Spleen (tissue), 7 donors: ENCODE data around the gene PILRA.

ENCODE experiments used
- POLR2A ChIP-seq, 3 donors: fragments of 450-650 bp; IDR thresholded peaks; one replicate each; pipeline ENCODE4 v1.5.1; 2017; ENCODE audit warnings: antibody characterized with exemption in 3 of 3, mild to moderate bottlenecking in 1 of 3
- POLR2AphosphoS5 ChIP-seq, 3 donors: sonication (generic); formaldehyde crosslinking; IDR thresholded peaks; one replicate each; pipeline ENCODE4 v1.5.1; 2017; ENCODE audit warnings: antibody characterized with exemption in 3 of 3
- TF ChIP-seq, protein P1 (sequence below), 11 experiments: fragments of 200-600 bp in 7 of 11; fragments of 450-650 bp in 4 of 11; sonication (generic) in 4 of 11; IDR thresholded peaks in 8 of 11; conservative IDR thresholded peaks in 3 of 11; 1 replicate in 7 of 11; 2 replicates in 4 of 11; pipeline versions ENCODE4 v1.4.0 to v1.8.0; 2016 to 2021; ENCODE audit warnings: antibody characterized with exemption in 11 of 11, inconsistent platforms in 4 of 11, mild to moderate bottlenecking in 1 of 11
- donor health status: DM: no; HTN: no; CAD: no; lungs with moderate emphysema.
- donor health status: DM: no; HTN: no; CAD: no.
- donor health status: DM: no; HTN: no; CAD: no.

DNA sequence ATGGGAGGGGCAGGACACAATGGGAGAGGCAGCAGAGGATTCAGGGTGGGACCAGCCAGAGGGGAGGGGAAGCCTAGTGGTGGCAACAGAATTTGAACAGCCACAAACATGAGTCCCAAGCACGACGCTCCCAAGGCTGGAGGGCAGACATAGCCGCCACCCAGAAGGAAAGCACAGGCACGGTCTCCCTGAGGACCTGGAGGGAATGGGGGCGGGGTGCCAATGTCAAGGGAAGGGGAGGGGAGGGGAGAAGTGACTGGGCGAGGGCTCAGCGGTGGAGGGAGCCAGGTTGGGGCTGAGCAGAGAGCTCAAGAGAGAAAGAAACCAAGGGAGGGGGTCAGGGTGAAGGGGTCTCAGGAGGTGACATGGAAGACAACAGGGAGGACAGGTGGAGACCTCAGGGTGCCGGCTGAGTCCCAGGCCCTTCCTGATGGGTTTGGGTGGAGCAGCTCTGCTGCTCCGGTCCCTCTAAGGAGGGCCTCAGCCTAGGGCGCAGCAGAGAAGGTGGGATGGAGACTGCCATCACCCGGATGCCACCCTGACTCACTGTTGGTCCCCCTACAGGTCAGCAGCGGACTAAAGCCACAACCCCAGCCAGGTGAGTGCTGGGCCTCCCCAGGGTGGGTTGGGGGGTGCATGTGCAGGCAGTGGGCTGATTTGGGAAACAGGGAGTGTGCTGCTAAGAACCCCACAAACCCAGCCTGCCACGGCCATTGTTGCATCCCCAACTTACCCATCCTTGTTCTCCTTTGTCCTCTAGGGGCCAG, 24.2 kb downstream of the PILRA start:
- TF ChIP-seq, protein P1, sequence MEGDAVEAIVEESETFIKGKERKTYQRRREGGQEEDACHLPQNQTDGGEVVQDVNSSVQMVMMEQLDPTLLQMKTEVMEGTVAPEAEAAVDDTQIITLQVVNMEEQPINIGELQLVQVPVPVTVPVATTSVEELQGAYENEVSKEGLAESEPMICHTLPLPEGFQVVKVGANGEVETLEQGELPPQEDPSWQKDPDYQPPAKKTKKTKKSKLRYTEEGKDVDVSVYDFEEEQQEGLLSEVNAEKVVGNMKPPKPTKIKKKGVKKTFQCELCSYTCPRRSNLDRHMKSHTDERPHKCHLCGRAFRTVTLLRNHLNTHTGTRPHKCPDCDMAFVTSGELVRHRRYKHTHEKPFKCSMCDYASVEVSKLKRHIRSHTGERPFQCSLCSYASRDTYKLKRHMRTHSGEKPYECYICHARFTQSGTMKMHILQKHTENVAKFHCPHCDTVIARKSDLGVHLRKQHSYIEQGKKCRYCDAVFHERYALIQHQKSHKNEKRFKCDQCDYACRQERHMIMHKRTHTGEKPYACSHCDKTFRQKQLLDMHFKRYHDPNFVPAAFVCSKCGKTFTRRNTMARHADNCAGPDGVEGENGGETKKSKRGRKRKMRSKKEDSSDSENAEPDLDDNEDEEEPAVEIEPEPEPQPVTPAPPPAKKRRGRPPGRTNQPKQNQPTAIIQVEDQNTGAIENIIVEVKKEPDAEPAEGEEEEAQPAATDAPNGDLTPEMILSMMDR (IDR thresholded peaks at IDR 0.05 in 8 of 11, conservative IDR thresholded peaks at IDR 0.05 in 3 of 11): no peak
- no peak for TF ChIP-seq POLR2A (IDR thresholded peaks at IDR 0.05)
- TF ChIP-seq POLR2AphosphoS5 (IDR thresholded peaks at IDR 0.05): no peak
